22Rv1 (cell line): Measurements from ENCODE around the gene SUGCT.

Experiments
- H3K27ac ChIP-seq: fragments of 450-650 bp; 2 replicates; pipeline ENCODE4 v1.5.1; 2017
- ZFX ChIP-seq: fragments of 450-650 bp; IDR thresholded peaks from 2 replicates; pipeline ENCODE4 v1.6.1; 2017; ENCODE audit warnings: antibody characterized with exemption, borderline replicate concordance
- TF ChIP-seq, protein P1 (sequence below): fragments of 450-650 bp; IDR thresholded peaks from 2 replicates; pipeline ENCODE4 v1.5.1; 2017; ENCODE audit warnings: mild to moderate bottlenecking

The SUGCT gene

GRCh38 chr7:40134428-40135316 is at the start of gene SUGCT, which contains the start of gene MPLKIP:
TSS of gene SUGCT (plus strand) at chr7:40135005.
TSS of gene MPLKIP (minus strand) at chr7:40134622. CDS start at chr7:40134567, 55 bp downstream.
- TF ChIP-seq, protein P1, sequence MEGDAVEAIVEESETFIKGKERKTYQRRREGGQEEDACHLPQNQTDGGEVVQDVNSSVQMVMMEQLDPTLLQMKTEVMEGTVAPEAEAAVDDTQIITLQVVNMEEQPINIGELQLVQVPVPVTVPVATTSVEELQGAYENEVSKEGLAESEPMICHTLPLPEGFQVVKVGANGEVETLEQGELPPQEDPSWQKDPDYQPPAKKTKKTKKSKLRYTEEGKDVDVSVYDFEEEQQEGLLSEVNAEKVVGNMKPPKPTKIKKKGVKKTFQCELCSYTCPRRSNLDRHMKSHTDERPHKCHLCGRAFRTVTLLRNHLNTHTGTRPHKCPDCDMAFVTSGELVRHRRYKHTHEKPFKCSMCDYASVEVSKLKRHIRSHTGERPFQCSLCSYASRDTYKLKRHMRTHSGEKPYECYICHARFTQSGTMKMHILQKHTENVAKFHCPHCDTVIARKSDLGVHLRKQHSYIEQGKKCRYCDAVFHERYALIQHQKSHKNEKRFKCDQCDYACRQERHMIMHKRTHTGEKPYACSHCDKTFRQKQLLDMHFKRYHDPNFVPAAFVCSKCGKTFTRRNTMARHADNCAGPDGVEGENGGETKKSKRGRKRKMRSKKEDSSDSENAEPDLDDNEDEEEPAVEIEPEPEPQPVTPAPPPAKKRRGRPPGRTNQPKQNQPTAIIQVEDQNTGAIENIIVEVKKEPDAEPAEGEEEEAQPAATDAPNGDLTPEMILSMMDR: peak; percentile 100
- 0 out of 2 replicates have a peak, but pooled peaks have one; percentile 80 for TF ChIP-seq ZFX
- H3K27ac ChIP-seq: peak within 1 kb of the TSS; percentile 81

DNA sequence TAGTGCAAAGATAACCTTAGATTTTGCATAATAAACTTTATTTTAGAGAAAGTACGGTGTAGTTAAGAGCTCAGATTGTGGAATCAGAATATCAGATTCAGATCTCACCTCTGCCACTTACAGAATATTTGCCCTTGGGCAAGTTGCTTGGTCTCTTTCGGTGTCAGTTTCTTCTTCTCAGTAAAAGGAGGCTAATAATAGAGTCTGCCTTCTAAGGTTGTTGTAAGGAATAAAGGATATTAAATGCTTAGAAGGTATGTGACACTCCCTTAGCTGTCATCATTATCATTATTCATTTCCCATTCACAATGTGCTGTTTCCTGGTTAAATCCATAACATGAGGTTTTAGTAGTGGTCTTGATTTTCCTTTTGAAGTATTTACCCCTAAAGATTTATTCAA is 42.6 kb upstream of the SUGCT start:
- TF ChIP-seq, protein P1: no peak
- TF ChIP-seq ZFX: no peak

GRCh38 chr7:40093631-40094350 is 41.0 kb upstream of the SUGCT start:
- H3K27ac ChIP-seq: no peak overlapping the region
- no peak for TF ChIP-seq ZFX

More for the DNA sequence above, 42.6 kb upstream of the SUGCT start:
- no peak overlapping the region for H3K27ac ChIP-seq

GRCh38 chr7:40095230-40095629 is 39.6 kb upstream of the SUGCT start:
- TF ChIP-seq, protein P1: no peak
- no peak for TF ChIP-seq ZFX
- no peak overlapping the region for H3K27ac ChIP-seq

GRCh38 chr7:40095695-40096327 is 39.0 kb upstream of the SUGCT start:
- no peak for TF ChIP-seq ZFX
- TF ChIP-seq, protein P1: no peak
- H3K27ac ChIP-seq: no peak overlapping the region

GRCh38 chr7:40097728-40098127 is 37.1 kb upstream of the SUGCT start:
- TF ChIP-seq ZFX: no peak
- TF ChIP-seq, protein P1: no peak
- no peak overlapping the region for H3K27ac ChIP-seq

GRCh38 chr7:40098810-40099209 is 36.0 kb upstream of the SUGCT start:
- no peak overlapping the region for H3K27ac ChIP-seq
- TF ChIP-seq ZFX: no peak
- TF ChIP-seq, protein P1: no peak
